Activated naive CD8-positive, alpha-beta T cell treated with anti-CD3 and anti-CD28 coated beads, Interleukin-2, amount 10 ng/mL, durations not matched to agents 7 days and 5 days (primary cell): ENCODE measurements around the gene GUCA1A. TPM values are rescaled to one million over a fixed set of nuclear protein-coding genes. Genes with fewer than 3 reads are reported as not detected.

Source experiments
- ATAC-seq: fragments of 150-1000 bp; cut with Tn5 transposase; one replicate; pipeline ENCODE4 v1.10.0; 2021; ENCODE audit warnings: low read depth, moderate library complexity
- POLR2A ChIA-PET: fragments of 350-600 bp; sonication (Branson Sonifier 250); formaldehyde crosslinking; loops from one replicate; lab custom pipeline; 2021; ENCODE audit warnings: antibody characterized with exemption; lab: Charles Lee
- DNase-seq: peaks from one replicate; pipeline ENCODE4 v3.0.0; 2021
- H3K27ac Mint-ChIP-seq: one replicate; pipeline ENCODE4 v1.8.0; 2022; ENCODE audit warnings: mild to moderate bottlenecking, mixed read lengths
- H3K27me3 Mint-ChIP-seq: one replicate; pipeline ENCODE4 v1.8.0; 2022; ENCODE audit warnings: mild to moderate bottlenecking, moderate library complexity, mixed read lengths
- H3K36me3 Mint-ChIP-seq: one replicate; pipeline ENCODE4 v1.8.0; 2021; ENCODE audit warnings: mild to moderate bottlenecking, mixed read lengths
- H3K4me1 Mint-ChIP-seq: one replicate; pipeline ENCODE4 v1.8.0; 2021; ENCODE audit warnings: mixed read lengths
- H3K4me3 Mint-ChIP-seq: one replicate; pipeline ENCODE4 v1.8.0; 2022; ENCODE audit warnings: mild to moderate bottlenecking, moderate library complexity, mixed read lengths
- H3K9me3 Mint-ChIP-seq: one replicate; pipeline ENCODE4 v1.8.0; 2021; ENCODE audit warnings: mixed read lengths
- total RNA-seq, 2 experiments: library from RNA; stranded (reverse); gene quantifications; one replicate each; pipeline ENCODE4 v1.2.3, GENCODE V29; 2021

Gene GUCA1A
- not detected for total RNA-seq

DNA sequence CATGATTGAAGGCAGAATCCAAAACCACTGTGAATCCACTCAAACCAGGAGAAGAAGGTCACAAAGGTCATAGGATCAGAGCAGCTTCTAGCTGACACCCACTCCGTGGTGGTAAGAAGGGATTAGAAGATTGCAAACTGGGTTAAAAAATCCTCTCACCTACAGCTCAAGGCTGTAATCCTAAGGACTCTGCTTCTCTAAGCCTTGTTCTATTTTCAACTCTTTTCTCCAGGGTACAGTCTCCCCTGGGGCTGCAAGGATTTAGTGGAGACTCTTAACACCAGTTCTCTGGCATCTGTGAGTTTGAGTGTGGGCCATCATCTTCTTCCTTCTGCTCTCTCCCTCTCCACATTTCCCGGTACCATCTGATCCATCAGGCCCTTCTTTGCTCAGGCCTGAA lies at the start of gene GUCA1A:
TSS of gene GUCA1A (plus strand) at position 264 of the 400 bp plus-strand sequence. CDS start 250 bp downstream, outside the sequence.
- no peak within 1 kb of the TSS for H3K27ac Mint-ChIP-seq
- peaks cover 7% of the 10 kb centered on the region for H3K27me3 Mint-ChIP-seq
- H3K9me3 Mint-ChIP-seq = no peaks in the 10 kb centered on the region
- DNase-seq (no peak), ATAC-seq (no peak)
- POLR2A ChIA-PET = no interaction called here
- H3K4me1 Mint-ChIP-seq = no peaks in the 10 kb centered on the region
- H3K4me3 Mint-ChIP-seq = no peak within 1 kb of the TSS
- no peaks in the 10 kb centered on the region for H3K36me3 Mint-ChIP-seq

DNA sequence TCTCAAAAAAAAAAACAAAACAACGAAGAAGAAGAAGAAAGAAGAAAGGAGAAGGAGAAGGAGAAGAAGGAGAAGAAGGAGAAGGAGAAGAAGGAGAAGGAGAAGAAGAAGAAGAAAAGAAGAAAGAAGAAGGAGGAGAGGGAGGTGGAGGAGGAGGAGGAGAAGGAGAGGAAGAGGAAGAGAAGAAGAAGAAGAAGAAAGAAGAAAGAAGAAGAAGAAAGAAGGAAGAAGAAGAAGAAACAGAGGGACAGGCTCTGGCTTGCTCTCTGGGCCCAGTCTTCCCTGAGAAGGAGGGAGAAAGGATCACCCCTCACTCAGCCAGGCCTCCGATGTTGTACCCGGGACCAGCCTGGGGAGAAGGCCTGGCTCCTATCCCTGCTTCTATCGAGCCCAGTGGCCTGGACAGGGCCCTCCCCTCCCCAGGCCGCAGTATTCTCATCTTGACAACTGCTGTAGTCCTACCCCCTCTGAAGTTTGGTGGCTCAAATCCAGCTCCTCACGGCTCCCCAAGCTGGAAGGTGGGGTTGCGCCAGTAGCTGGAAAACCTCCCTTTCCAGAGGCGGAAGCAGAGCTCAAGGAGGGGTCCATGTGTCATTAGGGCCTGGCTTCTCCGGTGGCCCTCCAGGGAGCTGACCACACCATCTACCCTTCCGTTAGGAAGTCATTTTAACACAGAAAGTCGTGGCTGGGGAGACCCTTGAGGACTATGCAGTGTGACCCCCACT lies 49.6 kb upstream of the GUCA1A start:
- POLR2A ChIA-PET = no interaction called here
- Mint-ChIP-seq H3K27me3 (no peaks in the 10 kb centered on the region), H3K36me3 (no peaks in the 10 kb centered on the region), H3K27ac (peak overlapping the region; percentile 8), H3K4me3 (no peak overlapping the region), H3K4me1 (no peaks in the 10 kb centered on the region), H3K9me3 (no peaks in the 10 kb centered on the region)
- no peak for ATAC-seq
- DNase-seq = no peak

DNA sequence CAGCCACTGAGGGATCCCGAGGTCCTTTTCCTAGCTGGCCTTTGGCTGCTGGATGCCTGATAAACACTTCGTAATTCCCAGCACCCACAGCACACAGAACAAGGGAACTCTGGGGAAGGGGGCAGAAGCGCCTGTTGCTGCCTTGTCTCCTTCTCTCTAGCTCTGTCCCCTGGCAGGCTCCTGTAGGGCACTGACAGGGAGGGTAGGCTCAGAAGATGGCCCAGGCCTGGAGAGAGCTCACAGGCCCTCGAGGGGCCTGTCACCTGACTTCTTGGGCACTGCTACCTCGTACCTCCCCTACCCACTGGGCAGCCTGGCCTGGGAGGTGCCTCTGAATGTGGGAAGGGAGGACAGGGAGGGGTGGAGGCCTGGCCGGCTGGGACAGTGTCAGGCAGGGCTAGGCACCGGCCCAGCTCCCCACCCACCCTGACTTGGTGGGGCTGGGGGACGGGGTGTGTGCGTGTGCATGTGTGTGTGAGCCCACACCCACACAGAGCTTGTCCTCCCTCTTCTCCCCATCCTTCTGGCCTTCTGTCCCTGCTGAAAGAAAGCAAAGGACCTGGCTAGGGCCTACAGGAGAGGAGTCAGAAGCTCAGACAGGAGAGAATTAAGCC lies 48.8 kb upstream of the GUCA1A start:
- no peak overlapping the region for H3K4me3 Mint-ChIP-seq
- no peaks in the 10 kb centered on the region for H3K9me3 Mint-ChIP-seq

DNA sequence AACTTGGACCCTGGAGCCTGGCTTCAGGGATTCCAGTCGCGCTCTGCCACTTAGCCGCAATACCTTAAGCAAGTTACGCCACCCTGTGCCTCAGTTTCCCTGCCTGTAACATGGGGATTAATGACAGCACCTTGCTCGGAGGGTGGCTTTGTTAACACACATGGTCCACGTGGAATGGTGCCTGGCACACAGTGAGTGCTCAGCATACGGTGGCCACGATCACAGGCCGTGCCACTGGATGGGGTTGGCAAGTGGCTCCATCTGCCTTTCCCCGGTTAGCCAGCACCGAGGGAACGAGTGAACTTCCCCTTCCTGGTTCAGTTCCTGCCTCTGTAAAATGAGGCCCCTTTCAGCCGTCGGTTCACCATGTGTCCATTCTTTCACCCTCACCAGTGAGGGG lies 47.9 kb upstream of the GUCA1A start:
- H3K36me3 Mint-ChIP-seq = no peaks in the 10 kb centered on the region
- H3K9me3 Mint-ChIP-seq = no peaks in the 10 kb centered on the region
- no peak for DNase-seq
- POLR2A ChIA-PET = no interaction called here
- H3K27me3 Mint-ChIP-seq = no peaks in the 10 kb centered on the region
- no peaks in the 10 kb centered on the region for H3K4me1 Mint-ChIP-seq
- no peak overlapping the region for H3K27ac Mint-ChIP-seq
- no peak overlapping the region for H3K4me3 Mint-ChIP-seq
- ATAC-seq = no peak

More for the DNA sequence above, 48.8 kb upstream of the GUCA1A start:
- H3K27me3 Mint-ChIP-seq = no peaks in the 10 kb centered on the region
- no peaks in the 10 kb centered on the region for H3K36me3 Mint-ChIP-seq
- H3K27ac Mint-ChIP-seq = no peak overlapping the region
- no peaks in the 10 kb centered on the region for H3K4me1 Mint-ChIP-seq
- ATAC-seq (no peak), DNase-seq (no peak)
- POLR2A ChIA-PET = no interaction called here

DNA sequence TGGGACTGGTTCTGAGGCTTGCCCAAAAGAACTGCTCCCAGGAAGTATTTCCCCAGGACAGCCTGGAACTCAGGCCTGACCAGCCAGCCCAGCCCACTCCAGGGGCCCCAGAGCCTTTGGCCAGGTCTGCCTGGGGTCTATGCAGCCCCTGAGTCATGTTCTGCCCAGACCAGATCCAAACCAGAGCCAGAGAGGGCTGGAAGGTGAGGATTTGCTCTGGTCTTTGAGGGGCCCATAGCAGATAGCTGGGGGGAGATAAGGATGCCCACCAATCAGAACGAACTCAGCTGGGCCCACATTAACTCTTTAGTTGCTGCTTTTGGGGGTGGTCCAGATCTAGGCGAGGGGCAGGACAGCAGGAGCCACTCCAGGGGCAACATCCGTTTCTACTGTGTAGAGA lies 47.5 kb upstream of the GUCA1A start:
- ATAC-seq (no peak), DNase-seq (no peak)
- H3K27ac Mint-ChIP-seq = no peak overlapping the region
- POLR2A ChIA-PET = no interaction called here
- no peaks in the 10 kb centered on the region for H3K36me3 Mint-ChIP-seq
- no peaks in the 10 kb centered on the region for H3K4me1 Mint-ChIP-seq
- no peaks in the 10 kb centered on the region for H3K27me3 Mint-ChIP-seq
- no peak overlapping the region for H3K4me3 Mint-ChIP-seq
- no peaks in the 10 kb centered on the region for H3K9me3 Mint-ChIP-seq

DNA sequence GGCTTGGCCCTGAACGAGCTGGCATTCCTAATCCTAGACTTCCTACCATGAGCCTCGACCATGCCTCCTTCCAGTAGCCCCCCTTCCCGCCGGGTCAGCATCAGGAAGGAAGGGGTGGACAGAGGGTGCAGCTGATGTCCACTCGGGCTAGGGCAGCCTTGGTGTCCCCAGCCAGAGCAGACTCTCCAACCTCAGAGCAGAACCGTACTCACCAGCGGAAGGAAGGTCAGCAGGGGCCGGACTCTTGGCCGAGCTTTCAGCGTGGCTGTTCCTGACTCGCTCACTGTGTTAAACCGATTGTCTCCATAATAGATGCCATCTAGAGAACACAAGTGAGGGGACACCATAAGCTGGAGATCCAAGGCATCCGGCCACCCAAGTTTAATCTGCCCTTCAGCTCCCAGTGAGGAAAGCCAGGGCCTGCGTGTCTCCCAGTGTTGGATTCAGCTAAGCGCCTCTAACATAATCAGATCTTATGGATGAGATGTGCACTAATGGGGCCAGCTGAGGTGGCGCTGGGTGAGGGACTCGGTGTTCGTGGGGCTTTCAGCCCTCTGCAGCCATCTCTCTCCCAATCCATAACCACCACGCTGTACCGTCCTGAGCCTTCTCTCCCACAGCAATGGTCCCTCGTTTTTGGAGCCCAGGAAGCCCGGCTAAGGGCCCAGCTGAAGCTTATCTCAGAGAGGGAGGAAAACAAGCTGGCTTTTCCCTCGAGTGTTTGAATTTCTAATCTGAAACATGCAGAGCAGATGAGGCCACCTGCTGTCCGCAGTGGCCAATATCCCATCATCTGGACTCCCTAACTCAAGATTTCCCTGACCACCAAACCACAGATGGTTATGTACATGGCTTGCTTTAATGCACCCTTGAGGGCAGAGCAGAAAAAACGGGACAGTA lies 44.5 kb upstream of the GUCA1A start:
- no peak overlapping the region for H3K27ac Mint-ChIP-seq
- H3K4me3 Mint-ChIP-seq = no peak overlapping the region
- no peaks in the 10 kb centered on the region for H3K9me3 Mint-ChIP-seq
- H3K36me3 Mint-ChIP-seq = no peaks in the 10 kb centered on the region
- no peak for DNase-seq
- no peaks in the 10 kb centered on the region for H3K4me1 Mint-ChIP-seq
- peaks cover 2% of the 10 kb centered on the region for H3K27me3 Mint-ChIP-seq
- ATAC-seq = no peak
- POLR2A ChIA-PET = interaction anchor here (0.6 to 0.7 kb wide), 2 partner anchors 77 to 815 kb away, joined by 3 to 5 read pairs; no protein-coding TSS in a partner anchor

DNA sequence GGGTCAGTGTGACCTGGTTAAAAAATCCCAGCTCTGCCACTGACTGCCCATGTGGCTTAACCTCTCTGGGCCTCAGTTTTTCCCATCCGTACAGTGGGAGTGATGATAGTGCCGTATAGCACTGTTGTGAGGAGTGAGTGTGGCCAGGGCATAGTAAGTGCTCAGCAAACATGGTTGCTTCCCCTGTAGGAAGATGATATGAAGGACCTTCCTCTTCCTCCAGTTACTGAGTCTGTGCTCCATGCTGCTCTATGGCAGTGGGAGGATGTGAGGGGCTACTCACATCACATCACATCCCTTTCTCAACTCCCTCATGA lies 43.8 kb upstream of the GUCA1A start:
- Mint-ChIP-seq H3K4me3 (no peak overlapping the region), H3K27me3 (peaks cover 2% of the 10 kb centered on the region), H3K9me3 (no peaks in the 10 kb centered on the region), H3K4me1 (no peaks in the 10 kb centered on the region), H3K27ac (no peak overlapping the region), H3K36me3 (no peaks in the 10 kb centered on the region)
- ATAC-seq (no peak), DNase-seq (no peak)
- POLR2A ChIA-PET = no interaction called here

DNA sequence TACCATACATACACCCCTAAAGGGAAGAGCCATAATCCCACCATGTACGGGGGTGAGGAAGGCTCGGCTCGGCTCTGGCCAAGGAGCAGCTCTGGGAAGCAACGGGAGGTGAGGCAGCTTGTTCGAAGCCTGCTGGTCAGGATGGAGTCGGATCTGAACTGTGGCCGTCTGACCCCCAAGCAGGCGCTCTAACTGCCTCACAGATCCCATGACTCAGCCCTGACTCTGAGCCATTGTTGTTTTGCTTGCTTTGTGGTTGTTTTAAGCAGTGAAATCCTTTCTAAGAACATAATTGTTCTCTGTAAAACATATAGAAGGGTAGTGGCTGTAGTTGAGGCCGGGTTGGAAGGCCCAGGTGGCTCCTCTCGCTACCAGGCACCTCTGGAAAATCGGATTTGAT lies 41.6 kb upstream of the GUCA1A start:
- peaks cover 2% of the 10 kb centered on the region for H3K4me1 Mint-ChIP-seq
- H3K27me3 Mint-ChIP-seq = peaks cover 2% of the 10 kb centered on the region

DNA sequence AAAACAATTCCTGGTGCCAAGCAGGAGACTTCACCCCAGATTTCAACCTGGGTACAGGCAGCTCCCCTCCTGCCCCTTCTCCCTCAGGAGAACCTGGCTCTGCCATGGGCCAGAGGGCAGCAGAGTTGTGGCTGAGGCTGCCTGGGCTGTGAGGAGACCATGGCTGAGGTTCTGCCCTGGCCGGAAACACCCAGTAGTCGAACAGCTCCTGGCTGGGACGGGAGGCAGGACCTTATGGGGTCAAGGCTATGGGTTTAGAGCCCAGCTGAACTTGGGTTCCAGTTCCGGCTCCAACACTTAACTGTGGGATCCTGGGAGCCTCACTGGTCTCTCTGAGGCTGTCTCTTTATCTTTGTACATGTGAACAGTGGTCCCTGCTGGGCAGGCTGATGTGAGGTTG lies 39.2 kb upstream of the GUCA1A start:
- no peaks in the 10 kb centered on the region for H3K9me3 Mint-ChIP-seq
- POLR2A ChIA-PET = no interaction called here
- H3K4me1 Mint-ChIP-seq = peaks cover 6% of the 10 kb centered on the region
- ATAC-seq = no peak
- H3K27me3 Mint-ChIP-seq = peaks cover 3% of the 10 kb centered on the region
- no peak overlapping the region for H3K27ac Mint-ChIP-seq
- H3K4me3 Mint-ChIP-seq = no peak overlapping the region
- no peaks in the 10 kb centered on the region for H3K36me3 Mint-ChIP-seq
- no peak for DNase-seq

More for the DNA sequence above, 41.6 kb upstream of the GUCA1A start:
- no peak for ATAC-seq
- Mint-ChIP-seq H3K36me3 (no peaks in the 10 kb centered on the region), H3K4me3 (no peak overlapping the region), H3K9me3 (no peaks in the 10 kb centered on the region), H3K27ac (no peak overlapping the region)
- no peak for DNase-seq
- POLR2A ChIA-PET = no interaction called here

DNA sequence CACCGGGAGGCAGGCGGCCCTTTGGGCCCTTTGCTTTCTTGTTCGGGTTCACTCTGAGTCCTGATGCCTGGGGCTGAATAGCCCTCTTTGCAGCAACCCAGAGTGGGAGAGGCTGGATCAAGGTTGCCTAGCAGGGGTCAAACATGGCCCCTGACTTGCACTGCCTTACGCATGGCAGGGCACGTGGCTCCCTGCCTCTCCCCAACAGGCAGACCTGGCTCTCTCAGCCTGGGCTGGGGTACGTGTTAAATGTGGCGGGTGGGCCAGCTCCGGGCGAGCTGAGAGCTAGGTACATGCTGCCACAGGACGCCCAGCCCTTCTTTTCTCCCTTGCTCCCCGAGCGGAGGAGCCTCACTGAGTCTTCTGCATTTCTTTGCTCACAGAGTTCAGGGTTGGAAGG lies 38.0 kb upstream of the GUCA1A start:
- no peaks in the 10 kb centered on the region for H3K9me3 Mint-ChIP-seq
- no peak overlapping the region for H3K4me3 Mint-ChIP-seq
- peaks cover 14% of the 10 kb centered on the region for H3K27me3 Mint-ChIP-seq
- H3K36me3 Mint-ChIP-seq = no peaks in the 10 kb centered on the region
- H3K4me1 Mint-ChIP-seq = peaks cover 6% of the 10 kb centered on the region
- H3K27ac Mint-ChIP-seq = no peak overlapping the region
- POLR2A ChIA-PET = no interaction called here
- no peak for DNase-seq
- ATAC-seq = no peak

DNA sequence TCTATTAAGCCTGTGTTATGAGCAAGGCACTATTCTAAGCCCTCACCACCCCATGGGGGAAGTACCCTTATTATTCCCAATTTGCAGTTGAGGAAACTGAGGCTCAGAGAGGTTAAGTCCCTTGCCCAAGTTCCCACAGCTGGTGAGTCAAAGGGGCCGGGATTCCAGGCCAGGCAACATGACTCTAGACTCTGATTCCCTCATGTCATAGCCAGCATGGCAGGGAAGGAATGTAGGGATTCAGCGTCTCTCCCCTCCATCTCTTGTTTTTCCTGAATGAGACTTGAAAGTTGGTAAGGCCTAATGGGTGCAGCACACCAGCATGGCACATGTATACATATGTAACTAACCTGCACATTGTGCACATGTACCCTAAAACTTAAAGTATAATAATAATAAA lies 37.4 kb upstream of the GUCA1A start:
- peaks cover 6% of the 10 kb centered on the region for H3K4me1 Mint-ChIP-seq
- POLR2A ChIA-PET = no interaction called here
- H3K27ac Mint-ChIP-seq = no peak overlapping the region
- no peak for DNase-seq
- H3K9me3 Mint-ChIP-seq = no peaks in the 10 kb centered on the region
- no peak for ATAC-seq
- no peak overlapping the region for H3K4me3 Mint-ChIP-seq
- H3K27me3 Mint-ChIP-seq = peaks cover 18% of the 10 kb centered on the region
- no peaks in the 10 kb centered on the region for H3K36me3 Mint-ChIP-seq

DNA sequence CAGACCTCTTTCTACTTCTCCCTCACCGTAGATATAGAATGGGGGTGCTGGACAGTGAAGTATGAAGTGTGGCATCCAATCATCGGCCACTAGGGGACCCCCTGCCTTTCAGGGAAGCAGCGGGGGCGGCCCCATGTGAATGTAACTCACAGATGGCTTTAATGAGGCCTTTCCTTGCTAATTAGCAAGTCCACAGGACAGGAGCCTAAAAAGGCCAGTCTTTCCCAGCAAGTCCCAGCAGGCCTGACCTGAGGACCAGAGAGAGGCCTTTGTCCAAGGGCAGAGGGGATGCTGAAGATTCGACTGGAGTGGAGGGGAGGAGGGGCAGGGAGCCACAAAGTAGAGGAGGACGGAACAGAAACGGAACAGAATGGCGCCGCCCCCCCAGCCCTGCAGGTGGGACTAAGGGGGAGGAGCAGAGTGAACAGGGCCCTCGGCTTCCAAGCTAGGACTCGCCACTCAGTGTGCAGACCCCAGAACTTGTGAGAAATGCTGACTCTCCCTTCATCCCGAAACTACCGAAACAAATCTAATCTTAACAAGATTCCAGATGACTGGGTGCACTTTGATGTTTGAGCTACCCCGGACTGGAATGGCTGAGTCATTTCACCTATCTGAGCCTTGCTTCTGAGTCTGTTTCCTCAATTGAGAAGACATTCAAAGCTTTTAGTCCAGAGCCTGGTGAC lies 36.5 kb upstream of the GUCA1A start:
- Mint-ChIP-seq H3K9me3 (no peaks in the 10 kb centered on the region), H3K4me1 (peaks cover 6% of the 10 kb centered on the region), H3K36me3 (no peaks in the 10 kb centered on the region), H3K27me3 (peaks cover 27% of the 10 kb centered on the region), H3K4me3 (peak overlapping the region; percentile 21), H3K27ac (no peak overlapping the region)
- ATAC-seq (peak; percentile 54), DNase-seq (peak; percentile 33)
- POLR2A ChIA-PET = interaction anchor here (0.7 kb wide), 1 partner anchor 32 kb away, joined by 3 read pairs; no protein-coding TSS in a partner anchor

DNA sequence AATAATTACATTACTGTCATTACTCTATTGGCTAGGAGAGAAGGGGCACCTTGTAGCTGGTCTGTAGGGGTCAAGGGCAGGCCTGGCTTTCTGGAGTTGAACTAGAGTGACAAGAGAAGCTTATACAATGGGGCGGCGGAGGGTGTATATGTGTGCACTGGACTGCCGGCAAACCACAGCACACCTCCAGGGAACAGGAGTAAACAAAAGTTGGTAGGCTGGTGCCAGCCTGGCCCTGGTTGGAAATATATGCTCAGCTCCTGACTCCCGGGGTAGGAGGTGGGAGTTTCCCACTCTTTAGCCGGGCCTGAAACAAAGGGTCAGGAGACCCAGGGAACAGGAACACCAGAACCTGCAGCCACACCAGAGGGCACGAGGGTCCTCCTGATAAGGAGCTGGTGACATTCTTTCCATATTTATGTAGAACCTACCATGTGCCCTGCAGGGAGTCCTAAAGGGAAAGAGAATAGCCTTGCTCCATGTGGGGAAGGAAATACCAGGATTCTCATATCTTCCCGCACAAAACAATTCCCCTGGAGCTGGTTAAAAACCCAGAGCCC lies 35.9 kb upstream of the GUCA1A start:
- Mint-ChIP-seq H3K27me3 (peaks cover 27% of the 10 kb centered on the region), H3K36me3 (no peaks in the 10 kb centered on the region), H3K4me3 (no peak overlapping the region), H3K27ac (no peak overlapping the region), H3K9me3 (no peaks in the 10 kb centered on the region), H3K4me1 (peaks cover 6% of the 10 kb centered on the region)
- DNase-seq = no peak
- no peak for ATAC-seq
- POLR2A ChIA-PET = interaction anchor here (0.7 kb wide), 1 partner anchor 33 kb away, joined by 3 read pairs; no protein-coding TSS in a partner anchor
